ENCODE results near the gene ZNF827. TPM values are rescaled to one million over a fixed set of nuclear protein-coding genes. Genes with fewer than 3 reads are reported as not detected.

ZNF827 gene
- polyA plus RNA-seq, 3 donors: 31.4 to 44.4 (median 43.7) TPM

GRCh38 chr4:145766273-145766672 lies 172.3 kb downstream of the ZNF827 start:
- no peak for DNase-seq

- no peak for DNase-seq
Measured at GRCh38 chr4:145763399-145763798, 175.2 kb downstream of the ZNF827 start.

DNA sequence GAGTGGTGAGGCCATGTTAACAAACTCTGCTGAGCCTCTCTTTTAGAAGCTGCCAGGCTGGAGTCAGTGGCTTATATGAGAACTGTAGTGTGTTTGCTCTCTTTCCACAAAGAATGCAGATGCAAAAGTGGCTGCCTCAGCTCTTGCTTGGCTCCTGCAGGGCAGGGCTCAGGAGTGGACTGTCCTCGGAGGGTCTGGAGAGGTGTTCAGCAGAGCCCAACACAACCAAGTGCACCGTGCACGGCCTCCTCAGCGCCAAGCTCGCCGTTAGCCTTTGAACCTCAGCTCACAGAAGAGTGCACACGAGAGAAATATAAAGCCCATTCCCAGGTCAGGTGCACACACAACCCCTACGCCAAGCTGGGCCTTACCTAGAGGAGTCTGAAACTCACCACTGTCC lies 175.9 kb downstream of the ZNF827 start:
- no peak for DNase-seq

DNA sequence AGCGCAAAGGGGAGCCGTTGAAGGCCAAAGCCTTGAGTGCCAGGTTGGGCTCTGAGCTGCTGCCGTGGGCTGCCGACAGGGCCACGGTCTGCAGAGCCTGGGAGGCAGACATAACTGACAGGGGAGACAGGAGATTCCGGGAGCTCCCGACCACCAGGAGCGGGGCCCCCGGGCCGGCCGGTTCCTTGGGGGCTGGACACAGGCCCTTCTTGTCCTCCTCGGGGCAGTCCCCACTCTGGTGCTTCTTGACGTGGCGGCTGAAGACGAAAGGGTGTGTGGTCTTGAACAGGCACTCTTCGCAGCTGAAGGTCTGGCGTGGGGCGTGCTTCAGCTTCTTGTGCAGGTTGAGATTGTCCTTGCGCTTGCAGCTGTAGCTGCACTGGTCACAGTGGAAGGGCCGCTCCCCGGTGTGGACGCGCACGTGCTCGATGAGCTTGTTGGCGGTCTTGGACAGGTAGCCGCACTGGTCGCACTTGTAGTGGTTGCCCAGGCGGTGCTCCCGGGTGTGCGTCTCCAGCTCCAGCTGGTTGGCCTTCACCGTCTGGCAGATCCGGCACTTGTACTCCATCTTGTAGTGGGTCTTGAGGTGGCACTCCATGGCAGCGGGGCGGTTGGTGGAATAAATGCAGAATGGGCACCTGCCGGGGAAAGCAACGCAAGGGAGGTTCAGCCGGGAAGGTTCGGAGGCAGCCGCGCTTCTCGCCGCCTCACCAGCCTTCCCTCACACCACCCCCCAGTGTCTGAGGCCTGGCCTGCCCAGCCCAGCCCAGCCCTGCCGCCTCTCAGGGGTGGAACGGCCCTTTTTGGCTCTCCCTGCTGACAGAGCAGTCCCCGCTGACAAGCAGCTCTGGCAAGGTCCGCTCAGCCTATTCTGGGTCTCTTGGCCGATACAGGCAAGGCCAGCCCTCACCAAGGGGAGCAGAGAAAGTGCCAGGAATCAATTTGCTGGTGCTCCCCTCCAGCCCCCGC lies 177.4 kb downstream of the ZNF827 start:
- DNase-seq: no peak

DNA sequence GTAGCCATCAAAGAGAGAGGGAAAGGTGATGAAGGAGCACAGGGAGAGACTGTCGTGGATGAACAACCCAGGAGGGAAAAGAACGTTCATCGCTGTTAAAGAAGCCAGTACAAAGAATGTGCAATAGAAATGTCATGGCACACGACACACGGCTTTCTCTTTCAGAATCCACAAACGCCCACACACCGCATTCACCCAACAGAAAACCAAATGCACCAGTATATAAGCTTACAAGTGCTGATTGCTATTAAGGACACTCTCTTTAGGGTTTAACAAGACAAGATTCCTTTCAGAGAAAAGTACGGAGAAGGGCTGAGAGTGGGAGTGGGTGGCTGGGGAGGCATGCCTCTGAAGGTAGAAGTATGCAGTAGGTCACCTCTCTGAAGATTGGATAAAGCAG lies 178.4 kb downstream of the ZNF827 start:
- DNase-seq: no peak

DNA sequence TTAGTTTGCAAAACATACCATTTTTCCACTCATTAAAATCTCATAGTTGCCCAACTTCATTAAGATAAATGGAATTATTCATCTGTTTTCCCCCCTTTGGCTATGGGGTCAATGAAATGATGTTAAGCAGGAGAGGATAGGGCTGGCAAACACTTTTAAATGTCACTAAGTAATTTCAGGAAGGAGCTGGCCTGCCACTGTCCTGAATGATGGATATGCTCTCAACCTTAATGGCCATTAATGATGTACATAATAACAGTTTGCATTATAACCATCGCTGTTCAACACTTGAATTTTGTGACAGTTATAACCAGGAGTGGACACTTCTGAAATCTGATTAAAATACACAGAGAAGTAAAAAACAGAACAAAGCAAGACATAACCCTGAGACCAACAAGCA lies 181.4 kb downstream of the ZNF827 start:
- no peak for DNase-seq

DNA sequence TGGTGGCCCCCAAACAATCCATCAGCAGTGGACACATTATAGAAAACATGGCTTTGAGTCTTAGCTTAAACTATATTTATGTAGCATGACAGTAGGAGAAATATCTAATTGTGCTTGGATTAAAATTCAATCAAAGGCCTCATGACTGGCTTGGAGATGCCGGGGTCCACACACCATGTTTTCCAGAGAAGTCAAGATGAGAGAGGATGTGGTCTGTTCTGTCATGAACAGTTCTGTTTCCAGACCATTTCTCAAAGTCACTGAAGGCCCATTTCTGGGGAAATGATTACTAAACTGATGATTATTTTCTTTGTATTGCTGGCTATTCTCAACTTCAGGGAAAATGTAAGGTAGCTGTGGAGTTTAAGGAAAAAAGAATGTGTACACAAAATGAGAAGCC lies 182.4 kb downstream of the ZNF827 start:
- DNase-seq: no peak

DNA sequence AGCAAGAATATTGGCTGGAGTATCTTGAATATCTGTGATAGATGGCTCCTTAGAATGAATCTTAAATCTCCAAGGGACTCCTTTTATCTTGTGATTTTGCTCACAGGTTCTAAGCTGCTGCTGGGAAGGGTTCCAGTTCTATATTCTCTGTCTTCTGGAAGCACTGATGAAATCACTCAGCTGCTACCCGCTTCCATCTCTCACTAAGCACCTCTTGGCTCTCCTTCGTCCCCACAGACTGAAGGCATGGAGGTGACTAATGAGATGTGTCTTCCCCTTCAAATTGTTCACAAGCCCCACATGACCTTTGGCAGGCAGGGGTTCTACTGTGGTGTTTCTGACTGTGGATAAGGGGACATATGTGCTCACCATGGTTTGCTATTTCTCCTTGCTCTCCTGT lies 182.8 kb downstream of the ZNF827 start:
- DNase-seq: no peak

GRCh38 chr4:145743641-145744040 lies 195.0 kb downstream of the ZNF827 start:
- no peak for DNase-seq

- DNase-seq: no peak
Measured at GRCh38 chr4:145740806-145741205, 197.8 kb downstream of the ZNF827 start.

- DNase-seq: no peak
Measured at GRCh38 chr4:145739845-145740244, 198.8 kb downstream of the ZNF827 start.

- DNase-seq: no peak
Measured at GRCh38 chr4:145736241-145736831, 202.3 kb downstream of the ZNF827 start.

GRCh38 chr4:145735827-145736226 lies 202.8 kb downstream of the ZNF827 start:
- no peak for DNase-seq

GRCh38 chr4:145735347-145735675 lies 203.3 kb downstream of the ZNF827 start:
- no peak for DNase-seq

DNA sequence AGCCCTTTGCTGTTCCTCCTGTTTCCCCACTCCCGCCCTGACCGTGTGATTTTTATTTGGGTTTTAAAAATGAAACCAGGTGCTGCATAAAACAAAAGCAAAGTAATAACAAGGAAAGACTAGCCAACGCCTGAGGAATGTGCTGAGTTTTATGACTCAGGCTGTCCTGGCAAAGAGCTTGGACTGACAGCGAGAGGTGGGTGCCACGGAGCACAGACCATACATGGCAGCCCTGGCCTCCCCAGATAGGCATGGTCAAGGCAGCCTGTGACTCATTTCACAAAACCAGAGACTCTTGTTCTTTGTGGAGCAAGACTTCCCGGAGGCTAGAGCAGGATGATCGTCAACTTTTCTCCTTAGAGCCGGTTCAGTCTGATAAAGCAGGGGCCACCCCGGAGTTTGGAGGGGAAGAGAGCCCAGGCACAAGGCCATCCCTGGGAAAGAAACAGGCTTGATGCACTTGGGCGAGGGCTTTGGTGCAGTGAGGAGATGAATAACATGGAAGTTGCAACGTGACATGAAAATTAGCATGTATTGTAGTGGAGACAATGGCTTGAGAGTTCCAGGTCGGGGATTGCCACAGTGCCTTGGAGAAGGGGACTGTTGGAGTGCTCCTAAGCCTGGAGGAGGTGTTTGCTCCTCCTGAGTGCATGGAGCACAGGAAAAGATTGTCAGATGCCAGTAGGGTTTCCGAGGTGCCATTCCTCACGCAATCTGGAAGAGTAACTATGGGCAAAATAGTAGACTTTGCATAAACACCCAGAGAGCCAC lies 203.9 kb downstream of the ZNF827 start:
- DNase-seq: no peak

GRCh38 chr4:145734031-145734430 lies 204.6 kb downstream of the ZNF827 start:
- DNase-seq: no peak

GRCh38 chr4:145732895-145733880 lies 205.4 kb downstream of the ZNF827 start:
- peak; percentile 94 for DNase-seq

GRCh38 chr4:145732001-145732815 lies 206.4 kb downstream of the ZNF827 start:
- no peak for DNase-seq

GRCh38 chr4:145731028-145731427 lies 207.6 kb downstream of the ZNF827 start:
- no peak for DNase-seq

DNA sequence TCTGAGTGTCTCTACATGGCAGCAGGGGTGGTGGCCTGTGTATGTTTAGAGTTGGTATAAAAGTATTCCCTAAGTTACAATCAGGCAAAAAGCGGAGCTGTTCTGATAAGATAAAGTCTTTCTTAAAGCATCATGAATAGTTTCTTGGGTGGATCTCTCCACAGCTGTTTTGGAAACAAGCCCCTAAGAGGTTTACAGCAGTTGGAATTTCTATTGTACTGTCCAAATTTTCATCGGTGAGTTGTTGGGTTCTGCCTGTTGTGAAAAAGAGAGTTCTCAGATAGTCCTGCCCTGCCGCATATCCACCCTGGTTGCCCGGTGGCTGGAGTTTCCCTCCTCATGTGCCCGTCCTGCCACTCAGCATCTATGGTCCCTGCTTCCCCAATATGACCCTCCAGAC lies 208.6 kb downstream of the ZNF827 start:
- no peak for DNase-seq

- no peak for DNase-seq
Measured at GRCh38 chr4:145723336-145723735, 215.3 kb downstream of the ZNF827 start.

All from renal pelvis (tissue), 4 donors.